ENCODE measurements around the gene TTC19.

DNA sequence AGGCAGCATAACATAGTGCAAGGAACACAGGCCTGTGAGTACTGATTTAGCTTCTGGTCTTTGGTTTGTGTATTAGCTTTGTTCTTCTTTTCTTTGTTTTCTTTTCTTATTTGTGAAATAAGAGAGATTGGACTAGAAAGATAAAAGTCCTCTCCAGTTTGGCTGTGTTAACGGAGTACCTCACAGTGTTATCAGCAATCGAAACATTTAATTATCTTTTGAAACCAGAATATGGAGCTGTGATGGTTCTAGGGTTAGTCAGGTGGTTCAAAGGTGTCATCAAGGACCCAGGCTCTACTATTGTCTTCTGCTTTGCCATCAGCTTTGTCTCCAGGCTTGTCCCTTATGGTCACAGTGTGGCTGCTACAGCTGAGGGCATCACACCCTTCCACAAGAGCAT lies 29.1 kb upstream of the TTC19 start:
- TF ChIP-seq, protein P1, sequence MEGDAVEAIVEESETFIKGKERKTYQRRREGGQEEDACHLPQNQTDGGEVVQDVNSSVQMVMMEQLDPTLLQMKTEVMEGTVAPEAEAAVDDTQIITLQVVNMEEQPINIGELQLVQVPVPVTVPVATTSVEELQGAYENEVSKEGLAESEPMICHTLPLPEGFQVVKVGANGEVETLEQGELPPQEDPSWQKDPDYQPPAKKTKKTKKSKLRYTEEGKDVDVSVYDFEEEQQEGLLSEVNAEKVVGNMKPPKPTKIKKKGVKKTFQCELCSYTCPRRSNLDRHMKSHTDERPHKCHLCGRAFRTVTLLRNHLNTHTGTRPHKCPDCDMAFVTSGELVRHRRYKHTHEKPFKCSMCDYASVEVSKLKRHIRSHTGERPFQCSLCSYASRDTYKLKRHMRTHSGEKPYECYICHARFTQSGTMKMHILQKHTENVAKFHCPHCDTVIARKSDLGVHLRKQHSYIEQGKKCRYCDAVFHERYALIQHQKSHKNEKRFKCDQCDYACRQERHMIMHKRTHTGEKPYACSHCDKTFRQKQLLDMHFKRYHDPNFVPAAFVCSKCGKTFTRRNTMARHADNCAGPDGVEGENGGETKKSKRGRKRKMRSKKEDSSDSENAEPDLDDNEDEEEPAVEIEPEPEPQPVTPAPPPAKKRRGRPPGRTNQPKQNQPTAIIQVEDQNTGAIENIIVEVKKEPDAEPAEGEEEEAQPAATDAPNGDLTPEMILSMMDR (IDR thresholded peaks at IDR 0.05), result no peak
- no peak for TF ChIP-seq POLR2A (IDR thresholded peaks at IDR 0.05)

Measured in body of pancreas (tissue), 4 donors.